ENCODE data around the gene ADNP. TPM values are rescaled to one million over a fixed set of nuclear protein-coding genes. Genes with fewer than 3 reads are reported as not detected.
A peak's percentile ranks its signal among the peaks of the same experiment; 100 is the strongest.

ADNP gene
- total RNA-seq, 2 donors from 2014 or later: 32.5 to 61.4 TPM

DNA sequence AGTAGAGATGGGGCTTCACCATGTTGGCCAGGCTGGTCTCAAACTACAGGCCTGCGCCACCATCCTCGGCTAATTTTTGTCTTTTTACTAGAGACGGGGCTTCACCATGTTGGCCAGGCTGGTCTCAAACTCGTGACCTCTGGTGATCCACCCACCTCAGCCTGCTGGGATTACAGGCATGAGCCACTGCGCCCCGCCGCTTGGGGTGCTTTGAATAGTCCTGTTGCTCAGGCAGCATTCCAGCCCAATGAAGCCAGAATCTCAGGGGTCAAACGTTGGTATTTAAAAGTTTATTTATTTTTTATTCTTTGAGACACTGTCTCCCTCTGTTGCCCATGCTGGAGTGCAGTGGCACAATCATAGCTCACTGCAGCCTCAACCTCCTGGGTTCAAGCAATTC is 38.7 kb upstream of the ADNP start:
- Histone ChIP-seq H3K27me3 (replicated peaks; ENCODE audit: insufficient read depth) (no peaks in the 10 kb centered on the region), H3K4me3 (no peak overlapping the region), H3K4me1 (ENCODE audit: control insufficient read depth in 1 of 2, low read depth in 2 of 2) (no peaks in the 10 kb centered on the region), H3K9me3 (no peaks in the 10 kb centered on the region), H3K36me3 (no peaks in the 10 kb centered on the region), H3K27ac (no peak overlapping the region)
- ATAC-seq (ENCODE audit: insufficient number of reproducible peaks, low FRiP score, low read depth): no peak
- no peak for DNase-seq (ENCODE audit: low spot score)
- TF ChIP-seq, protein P1, sequence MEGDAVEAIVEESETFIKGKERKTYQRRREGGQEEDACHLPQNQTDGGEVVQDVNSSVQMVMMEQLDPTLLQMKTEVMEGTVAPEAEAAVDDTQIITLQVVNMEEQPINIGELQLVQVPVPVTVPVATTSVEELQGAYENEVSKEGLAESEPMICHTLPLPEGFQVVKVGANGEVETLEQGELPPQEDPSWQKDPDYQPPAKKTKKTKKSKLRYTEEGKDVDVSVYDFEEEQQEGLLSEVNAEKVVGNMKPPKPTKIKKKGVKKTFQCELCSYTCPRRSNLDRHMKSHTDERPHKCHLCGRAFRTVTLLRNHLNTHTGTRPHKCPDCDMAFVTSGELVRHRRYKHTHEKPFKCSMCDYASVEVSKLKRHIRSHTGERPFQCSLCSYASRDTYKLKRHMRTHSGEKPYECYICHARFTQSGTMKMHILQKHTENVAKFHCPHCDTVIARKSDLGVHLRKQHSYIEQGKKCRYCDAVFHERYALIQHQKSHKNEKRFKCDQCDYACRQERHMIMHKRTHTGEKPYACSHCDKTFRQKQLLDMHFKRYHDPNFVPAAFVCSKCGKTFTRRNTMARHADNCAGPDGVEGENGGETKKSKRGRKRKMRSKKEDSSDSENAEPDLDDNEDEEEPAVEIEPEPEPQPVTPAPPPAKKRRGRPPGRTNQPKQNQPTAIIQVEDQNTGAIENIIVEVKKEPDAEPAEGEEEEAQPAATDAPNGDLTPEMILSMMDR (IDR thresholded peaks at IDR 0.05): no peak

DNA sequence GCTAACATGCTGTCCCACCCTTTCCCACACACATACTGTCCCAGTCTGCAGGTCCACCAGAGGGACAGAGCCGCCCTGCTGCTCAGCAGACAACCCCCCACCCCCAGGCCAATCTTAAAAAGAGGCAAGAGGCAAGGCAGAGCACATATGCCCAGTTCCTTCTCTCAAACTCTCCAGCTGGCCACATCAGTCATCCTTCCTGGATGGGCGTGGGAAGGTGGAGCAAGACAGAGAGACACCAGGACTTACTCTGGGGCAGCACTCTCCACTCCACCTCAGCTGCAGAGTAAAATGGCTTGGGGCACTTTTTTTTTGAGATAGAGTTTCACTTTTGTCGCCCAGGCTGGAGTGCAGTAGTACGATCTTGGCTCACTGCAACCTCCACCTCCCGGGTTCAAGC is 38.2 kb upstream of the ADNP start:
- H3K4me1 ChIP-seq (ENCODE audit: control insufficient read depth in 1 of 2, low read depth in 2 of 2): no peaks in the 10 kb centered on the region
- no peak for ATAC-seq (ENCODE audit: insufficient number of reproducible peaks, low FRiP score, low read depth)
- no peaks in the 10 kb centered on the region for H3K27me3 ChIP-seq (replicated peaks; ENCODE audit: insufficient read depth)
- H3K27ac ChIP-seq: no peak overlapping the region
- no peaks in the 10 kb centered on the region for H3K36me3 ChIP-seq
- DNase-seq (ENCODE audit: low spot score): no peak
- H3K9me3 ChIP-seq: no peaks in the 10 kb centered on the region
- TF ChIP-seq, protein P1 (IDR thresholded peaks at IDR 0.05): no peak
- H3K4me3 ChIP-seq: no peak overlapping the region

DNA sequence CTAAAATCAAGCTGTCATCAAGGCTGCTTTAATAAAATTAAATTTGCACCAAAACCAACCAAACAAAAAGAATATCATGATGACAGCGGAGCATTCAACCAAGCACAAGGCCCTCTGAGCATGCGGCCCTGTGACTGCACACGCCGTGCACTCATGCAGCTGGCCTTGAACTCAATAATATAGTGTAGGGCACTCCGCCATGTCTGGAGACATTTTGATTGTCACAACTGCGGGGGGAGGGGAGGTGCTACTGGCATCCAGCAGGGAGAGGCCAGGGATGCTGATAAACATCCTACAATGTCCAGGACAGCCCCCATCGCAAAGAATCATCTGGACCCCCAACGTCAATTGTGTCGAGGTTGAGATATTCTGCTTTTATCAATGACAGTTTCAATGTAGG is 37.1 kb upstream of the ADNP start:
- ATAC-seq (ENCODE audit: insufficient number of reproducible peaks, low FRiP score, low read depth): no peak
- Histone ChIP-seq H3K27ac (no peak overlapping the region), H3K27me3 (replicated peaks; ENCODE audit: insufficient read depth) (no peaks in the 10 kb centered on the region), H3K9me3 (no peaks in the 10 kb centered on the region), H3K4me1 (ENCODE audit: control insufficient read depth in 1 of 2, low read depth in 2 of 2) (no peaks in the 10 kb centered on the region), H3K4me3 (no peak overlapping the region), H3K36me3 (no peaks in the 10 kb centered on the region)
- no peak for DNase-seq (ENCODE audit: low spot score)
- TF ChIP-seq, protein P1 (IDR thresholded peaks at IDR 0.05): no peak

DNA sequence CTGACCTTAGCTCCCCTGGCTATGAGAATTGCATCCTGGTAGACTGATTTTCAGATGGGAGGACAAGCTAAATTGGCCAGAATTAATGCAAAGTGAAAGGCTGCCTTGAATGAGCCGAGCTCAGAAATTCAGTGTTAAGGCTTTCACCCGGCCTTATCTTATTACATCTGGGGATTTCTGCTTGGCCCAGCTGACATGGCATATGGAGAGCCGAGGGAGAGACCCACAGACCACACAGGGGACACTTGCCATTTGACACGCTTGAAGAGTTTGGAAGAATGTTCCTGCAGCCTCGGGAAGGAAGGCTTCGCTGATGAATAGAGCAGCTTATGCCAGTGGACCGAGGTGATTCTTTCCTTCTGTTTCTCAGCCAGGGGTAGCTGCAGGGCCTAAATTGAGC is 36.3 kb upstream of the ADNP start:
- Histone ChIP-seq H3K9me3 (no peaks in the 10 kb centered on the region), H3K27ac (no peak overlapping the region), H3K4me1 (ENCODE audit: control insufficient read depth in 1 of 2, low read depth in 2 of 2) (no peaks in the 10 kb centered on the region), H3K27me3 (replicated peaks; ENCODE audit: insufficient read depth) (no peaks in the 10 kb centered on the region), H3K36me3 (no peaks in the 10 kb centered on the region), H3K4me3 (no peak overlapping the region)
- no peak for DNase-seq (ENCODE audit: low spot score)
- TF ChIP-seq, protein P1 (IDR thresholded peaks at IDR 0.05): no peak
- no peak for ATAC-seq (ENCODE audit: insufficient number of reproducible peaks, low FRiP score, low read depth)

DNA sequence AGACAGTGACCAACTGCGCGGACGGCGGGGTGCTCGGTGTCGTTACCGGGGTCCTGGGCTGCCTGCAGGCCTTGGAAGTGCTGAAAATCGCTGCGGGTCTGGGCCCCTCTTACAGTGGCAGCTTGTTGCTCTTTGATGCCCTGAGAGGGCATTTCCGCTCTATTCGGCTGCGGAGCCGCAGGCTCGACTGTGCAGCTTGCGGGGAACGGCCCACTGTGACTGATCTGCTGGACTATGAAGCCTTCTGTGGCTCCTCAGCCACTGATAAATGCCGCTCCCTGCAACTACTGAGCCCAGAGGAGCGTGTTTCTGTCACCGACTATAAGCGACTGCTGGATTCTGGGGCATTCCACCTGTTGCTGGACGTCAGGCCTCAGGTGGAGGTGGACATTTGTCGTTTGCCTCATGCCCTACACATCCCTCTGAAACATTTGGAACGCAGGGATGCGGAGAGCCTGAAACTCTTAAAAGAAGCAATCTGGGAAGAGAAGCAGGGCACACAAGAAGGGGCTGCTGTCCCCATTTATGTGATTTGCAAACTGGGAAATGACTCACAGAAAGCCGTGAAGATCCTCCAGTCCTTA is 28.4 kb upstream of the ADNP start:
- TF ChIP-seq, protein P1 (IDR thresholded peaks at IDR 0.05): no peak
- no peak for ATAC-seq (ENCODE audit: insufficient number of reproducible peaks, low FRiP score, low read depth)
- Histone ChIP-seq H3K27ac (peak overlapping the region; percentile 93), H3K9me3 (no peaks in the 10 kb centered on the region), H3K4me1 (ENCODE audit: control insufficient read depth in 1 of 2, low read depth in 2 of 2) (peaks cover 38 to 46% of the 10 kb centered on the region in 2 donors), H3K27me3 (replicated peaks; ENCODE audit: insufficient read depth) (no peaks in the 10 kb centered on the region), H3K4me3 (peak overlapping the region; percentile 82), H3K36me3 (peaks cover 7% of the 10 kb centered on the region)
- no peak for DNase-seq (ENCODE audit: low spot score)

All from thoracic aorta (tissue), 2 donors.